H9 (cell line): ENCODE measurements around the gene TMEM59. TPM values are rescaled to one million over a fixed set of nuclear protein-coding genes. Genes with fewer than 3 reads are reported as not detected.

Source experiments
- DNase-seq: peaks from one replicate; pipeline ENCODE4 v3.0.0-alpha.2; 2017
- H2AFZ ChIP-seq: one replicate; pipeline ENCODE4 v1.6.1; 2013; ENCODE audit warnings: mild to moderate bottlenecking, low read length, control low read depth, moderate library complexity
- H2AK5ac ChIP-seq: 2 replicates; pipeline ENCODE4 v1.6.1; 2013; ENCODE audit warnings: low read length, control low read depth, mixed read lengths; ENCODE audit not compliant: insufficient read length
- H2BK120ac ChIP-seq: one replicate; pipeline ENCODE4 v1.6.1; 2013; ENCODE audit warnings: low read depth, mild to moderate bottlenecking, low read length, control low read depth, inconsistent platforms; ENCODE audit not compliant: poor library complexity, severe bottlenecking
- H2BK12ac ChIP-seq: 2 replicates; pipeline ENCODE4 v1.6.1; 2013; ENCODE audit warnings: low read length, control low read depth, mixed read lengths, low read depth; ENCODE audit not compliant: insufficient read length
- H2BK15ac ChIP-seq: 2 replicates; pipeline ENCODE4 v1.6.1; 2013; ENCODE audit warnings: low read depth, low read length, control low read depth
- H2BK20ac ChIP-seq: one replicate; pipeline ENCODE4 v1.6.1; 2013; ENCODE audit warnings: low read depth, mild to moderate bottlenecking, low read length, control low read depth, inconsistent platforms; ENCODE audit not compliant: poor library complexity, severe bottlenecking
- H2BK5ac ChIP-seq: 2 replicates; pipeline ENCODE4 v1.6.1; 2013; ENCODE audit warnings: low read length, control low read depth, mixed read lengths; ENCODE audit not compliant: insufficient read length
- H3K14ac ChIP-seq: 2 replicates; pipeline ENCODE4 v1.6.1; 2013; ENCODE audit warnings: low read length, control low read depth; ENCODE audit not compliant: insufficient read depth
- H3K18ac ChIP-seq: 2 replicates; pipeline ENCODE4 v1.6.1; 2013; ENCODE audit warnings: low read depth, mild to moderate bottlenecking, mixed read lengths, low read length, control low read depth; ENCODE audit not compliant: insufficient read length
- H3K23ac ChIP-seq: 2 replicates; pipeline ENCODE4 v1.6.1; 2013; ENCODE audit warnings: low read length, control low read depth, mixed read lengths, low read depth; ENCODE audit not compliant: insufficient read length
- H3K23me2 ChIP-seq: 2 replicates; pipeline ENCODE4 v1.6.1; 2013; ENCODE audit warnings: low read depth, mild to moderate bottlenecking, mixed read lengths, low read length, control low read depth; ENCODE audit not compliant: insufficient read length, poor library complexity, severe bottlenecking
- H3K27ac ChIP-seq: 2 replicates; pipeline ENCODE4 v1.5.1; 2013; ENCODE audit warnings: low read length, control low read depth, mixed read lengths, low read depth; ENCODE audit not compliant: insufficient read length
- H3K27me3 ChIP-seq: 2 replicates; pipeline ENCODE4 v1.6.1; 2013; ENCODE audit warnings: low read length, control low read depth, inconsistent platforms; ENCODE audit not compliant: insufficient read depth
- H3K4ac ChIP-seq: 2 replicates; pipeline ENCODE4 v1.6.1; 2013; ENCODE audit warnings: low read depth, mild to moderate bottlenecking, control low read depth, inconsistent platforms, low read length, moderate library complexity
- H3K4me1 ChIP-seq: 2 replicates; pipeline ENCODE4 v1.6.1; 2013; ENCODE audit warnings: low read length, control low read depth, inconsistent platforms; ENCODE audit not compliant: insufficient read depth
- H3K4me2 ChIP-seq: 2 replicates; pipeline ENCODE4 v1.6.1; 2013; ENCODE audit warnings: low read length, control low read depth, mixed read lengths; ENCODE audit not compliant: insufficient read length, insufficient read depth
- H3K56ac ChIP-seq: 2 replicates; pipeline ENCODE4 v1.6.1; 2013; ENCODE audit warnings: low read depth, mild to moderate bottlenecking, mixed read lengths, low read length, control low read depth; ENCODE audit not compliant: insufficient read length
- H3K79me1 ChIP-seq: 2 replicates; pipeline ENCODE4 v1.6.1; 2013; ENCODE audit warnings: low read depth, mild to moderate bottlenecking, moderate library complexity, low read length, control low read depth, inconsistent platforms; ENCODE audit not compliant: insufficient read depth, poor library complexity, severe bottlenecking
- H3K79me2 ChIP-seq: 2 replicates; pipeline ENCODE4 v1.6.1; 2013; ENCODE audit warnings: low read length, control low read depth, inconsistent platforms; ENCODE audit not compliant: insufficient read depth
- H3K9ac ChIP-seq: 2 replicates; pipeline ENCODE4 v1.6.1; 2013; ENCODE audit warnings: low read length, control low read depth, mixed read lengths; ENCODE audit not compliant: insufficient read length; ENCODE audit errors: extremely low read depth
- H3K9me3 ChIP-seq: one replicate; pipeline ENCODE4 v1.6.1; 2013; ENCODE audit warnings: low read depth, low read length, inconsistent platforms; ENCODE audit not compliant: control insufficient read depth
- H3T11ph ChIP-seq: one replicate; pipeline ENCODE4 v1.6.1; 2013; ENCODE audit warnings: mild to moderate bottlenecking, low read length, control low read depth, inconsistent platforms
- H4K20me1 ChIP-seq: one replicate; pipeline ENCODE4 v1.6.1; 2013; ENCODE audit not compliant: control insufficient read depth, insufficient read length, insufficient read depth
- H4K5ac ChIP-seq: 2 replicates; pipeline ENCODE4 v1.6.1; 2013; ENCODE audit warnings: low read depth, mild to moderate bottlenecking, mixed read lengths, low read length, control low read depth; ENCODE audit not compliant: insufficient read length
- H4K8ac ChIP-seq: replicated peaks from 2 replicates; pipeline ENCODE4 v1.6.1; 2013; ENCODE audit warnings: low read length, control low read depth, mixed read lengths, low read depth; ENCODE audit not compliant: insufficient read length
- H4K91ac ChIP-seq: 2 replicates; pipeline ENCODE4 v1.6.1; 2013; ENCODE audit warnings: low read depth, mild to moderate bottlenecking, moderate library complexity, mixed read lengths, low read length, control low read depth; ENCODE audit not compliant: insufficient read length
- H3K27ac Mint-ChIP-seq, 3 experiments: 2 replicates in 2 of 3; 3 replicates in 1 of 3; pipeline ENCODE4 v1.8.0; 2020 to 2021; ENCODE audit warnings: mixed read lengths in 3 of 3, mild to moderate bottlenecking in 1 of 3, moderate library complexity in 1 of 3
- H3K27me3 Mint-ChIP-seq: 2 replicates; pipeline ENCODE4 v1.8.0; 2021; ENCODE audit warnings: low read depth, mild to moderate bottlenecking, moderate library complexity, mixed read lengths
- H3K36me3 Mint-ChIP-seq, 3 experiments: 2 replicates in 2 of 3; 3 replicates in 1 of 3; pipeline ENCODE4 v1.8.0; 2020 to 2021; ENCODE audit warnings: low read depth in 3 of 3, mixed read lengths in 3 of 3; ENCODE audit not compliant: insufficient read depth in 1 of 3
- H3K4me1 Mint-ChIP-seq, 2 experiments: 2 replicates each; pipeline ENCODE4 v1.8.0; 2020; ENCODE audit warnings: mixed read lengths in 2 of 2
- H3K4me3 Mint-ChIP-seq, 2 experiments: 2 replicates in 1 of 2; 3 replicates in 1 of 2; pipeline ENCODE4 v1.8.0; 2020 to 2021; ENCODE audit warnings: mild to moderate bottlenecking in 2 of 2, mixed read lengths in 2 of 2, moderate library complexity in 1 of 2
- H3K9me3 Mint-ChIP-seq, 2 experiments: 2 replicates in 1 of 2; 3 replicates in 1 of 2; pipeline ENCODE4 v1.8.0; 2020; ENCODE audit warnings: mild to moderate bottlenecking in 2 of 2, mixed read lengths in 2 of 2, moderate library complexity in 1 of 2
- CTCF ChIP-seq: fragments of 200-600 bp; sonication (generic); conservative IDR thresholded peaks from 3 replicates; pipeline ENCODE4 v1.8.0; 2021; ENCODE audit warnings: antibody characterized with exemption, mild to moderate bottlenecking
- WGBS: extraction: QIAGEN DNeasy Blood & Tissue Kit; methylation state at CpG from one replicate; pipeline ENCODE4 v1.1.7; 2013; ENCODE audit warnings: missing lambda C conversion rate, low lambda C conversion rate, mixed read lengths; ENCODE audit not compliant: insufficient read length; ENCODE audit errors: extremely low coverage; 5-methylcytosine and 5-hydroxymethylcytosine counted together
- total RNA-seq: library from RNA; stranded (reverse); gene quantifications from 2 replicates; pipeline ENCODE4 v1.2.1, GENCODE V29; 2021

Gene TMEM59
- total RNA-seq, 1 experiment from 2014 or later: 111 TPM

DNA sequence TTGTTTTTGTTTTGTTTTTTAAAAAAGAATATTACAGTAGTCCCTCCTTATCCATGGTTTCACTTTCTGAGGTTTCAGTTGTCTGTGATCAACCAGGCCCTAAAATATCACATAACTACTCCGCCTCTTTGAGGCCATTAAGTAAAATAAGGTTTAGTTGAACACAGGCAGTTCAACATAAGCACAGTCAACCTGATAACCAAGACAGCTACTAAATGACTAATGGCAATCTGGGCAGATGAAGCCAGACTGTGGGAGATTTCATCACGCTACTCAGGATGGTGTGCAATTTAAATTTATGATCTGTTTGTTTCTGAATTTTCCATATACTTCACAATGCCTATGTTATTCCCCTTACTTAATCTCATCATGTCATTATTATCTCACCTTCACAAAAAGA lies 65.1 kb downstream of the TMEM59 start:
- H3K79me1 ChIP-seq: no peaks in the 10 kb centered on the region
- H3K4me2 ChIP-seq: no peak overlapping the region
- no peaks in the 10 kb centered on the region for H3K4me1 ChIP-seq
- H3K9me3 ChIP-seq: no peaks in the 10 kb centered on the region
- no peak overlapping the region for H2AFZ ChIP-seq
- no peak overlapping the region for H3K14ac ChIP-seq
- no peak overlapping the region for H3K4ac ChIP-seq
- H2AK5ac ChIP-seq: no peak overlapping the region
- no peak overlapping the region for H2BK12ac ChIP-seq
- H3K27me3 ChIP-seq: no peaks in the 10 kb centered on the region
- H3K23ac ChIP-seq: no peak overlapping the region
- H3K4me3 Mint-ChIP-seq: no peak overlapping the region
- no peak overlapping the region for H3K27ac ChIP-seq
- H3K79me2 ChIP-seq: no peaks in the 10 kb centered on the region
- no peaks in the 10 kb centered on the region; a peak in 1 of 7 replicates for H3K36me3 Mint-ChIP-seq
- no peak overlapping the region for H2BK15ac ChIP-seq
- no peak overlapping the region for H4K91ac ChIP-seq
- no peak overlapping the region for H3K9ac ChIP-seq
- H3K4me1 Mint-ChIP-seq: peaks cover 3 to 4% of the 10 kb centered on the region in 2 experiments
- no peak overlapping the region for H4K8ac ChIP-seq
- no peak overlapping the region for H3K18ac ChIP-seq
- H2BK120ac ChIP-seq: no peak overlapping the region
- H3K9me3 Mint-ChIP-seq: no peaks in the 10 kb centered on the region; a peak in 1 of 5 replicates
- no peak overlapping the region for H3K27ac Mint-ChIP-seq
- H2BK5ac ChIP-seq: no peak overlapping the region
- no peak overlapping the region for H2BK20ac ChIP-seq
- TF ChIP-seq CTCF: no peak
- no peak overlapping the region for H3K56ac ChIP-seq
- WGBS: no CpG with 5 or more reads among the region's 2 CpGs
- no peak overlapping the region for H3T11ph ChIP-seq
- H4K20me1 ChIP-seq: no peaks in the 10 kb centered on the region
- H4K5ac ChIP-seq: no peak overlapping the region
- DNase-seq: no peak
- no peaks in the 10 kb centered on the region for H3K23me2 ChIP-seq
- peaks cover 4% of the 10 kb centered on the region; the same call in 1 of the 2 replicates for H3K27me3 Mint-ChIP-seq
